Mesendoderm (in vitro differentiated cells): ENCODE measurements around the gene ANKRD26. TPM values are rescaled to one million over a fixed set of nuclear protein-coding genes. Genes with fewer than 3 reads are reported as not detected.

Source experiments
- DNase-seq: peaks from one replicate; pipeline ENCODE4 v3.0.0; 2013
- H2AK5ac ChIP-seq: 2 replicates; pipeline ENCODE4 v1.6.1; 2013; ENCODE audit warnings: low read length, inconsistent platforms
- H2BK120ac ChIP-seq: 2 replicates; pipeline ENCODE4 v1.6.1; 2013; ENCODE audit warnings: low read depth, mild to moderate bottlenecking, low read length, moderate library complexity, mixed read lengths
- H2BK15ac ChIP-seq: replicated peaks from 2 replicates; pipeline ENCODE4 v1.6.1; 2013; ENCODE audit warnings: low read depth, mild to moderate bottlenecking, moderate library complexity
- H2BK5ac ChIP-seq: 2 replicates; pipeline ENCODE4 v1.6.1; 2013; ENCODE audit warnings: low read length, inconsistent platforms
- H3K18ac ChIP-seq: 2 replicates; pipeline ENCODE4 v1.6.1; 2013; ENCODE audit warnings: mild to moderate bottlenecking, low read length, mixed read lengths
- H3K23ac ChIP-seq: one replicate; pipeline ENCODE4 v1.6.1; 2013; ENCODE audit warnings: low read length
- H3K27ac ChIP-seq: 2 replicates; pipeline ENCODE4 v1.5.1; 2013; ENCODE audit warnings: low read depth, mild to moderate bottlenecking, inconsistent platforms, low read length, moderate library complexity
- H3K27me3 ChIP-seq: 2 replicates; pipeline ENCODE4 v1.6.1; 2013; ENCODE audit warnings: low read length, control low read depth, mild to moderate bottlenecking, inconsistent platforms; ENCODE audit not compliant: insufficient read depth, poor library complexity
- H3K36me3 ChIP-seq: 2 replicates; pipeline ENCODE4 v1.6.1; 2013; ENCODE audit warnings: low read length, inconsistent platforms; ENCODE audit not compliant: control insufficient read depth, insufficient read depth
- H3K4ac ChIP-seq: one replicate; pipeline ENCODE4 v1.6.1; 2013; ENCODE audit warnings: low read depth, mild to moderate bottlenecking, low read length, moderate library complexity
- H3K4me1 ChIP-seq: 2 replicates; pipeline ENCODE4 v1.6.1; 2013; ENCODE audit warnings: low read depth, low read length, inconsistent platforms; ENCODE audit not compliant: control insufficient read depth
- H3K4me2 ChIP-seq: 2 replicates; pipeline ENCODE4 v1.6.1; 2013; ENCODE audit warnings: low read length
- H3K4me3 ChIP-seq: 2 replicates; pipeline ENCODE4 v1.5.1; 2013; ENCODE audit warnings: mild to moderate bottlenecking, low read length
- H3K56ac ChIP-seq: one replicate; pipeline ENCODE4 v1.6.1; 2013; ENCODE audit warnings: low read length
- H3K79me1 ChIP-seq: 2 replicates; pipeline ENCODE4 v1.6.1; 2013; ENCODE audit warnings: low read length, inconsistent platforms
- H3K79me2 ChIP-seq: 2 replicates; pipeline ENCODE4 v1.6.1; 2013; ENCODE audit warnings: mild to moderate bottlenecking, low read length; ENCODE audit not compliant: control insufficient read depth, insufficient read depth
- H3K9ac ChIP-seq: 2 replicates; pipeline ENCODE4 v1.6.1; 2013; ENCODE audit warnings: low read length, inconsistent platforms
- H4K5ac ChIP-seq: one replicate; pipeline ENCODE4 v1.6.1; 2013; ENCODE audit warnings: low read length
- H4K8ac ChIP-seq: one replicate; pipeline ENCODE4 v1.6.1; 2013; ENCODE audit warnings: low read depth, mild to moderate bottlenecking, control low read depth, low read length, moderate library complexity
- WGBS: extraction: QIAGEN DNeasy Blood & Tissue Kit; methylation state at CpG from one replicate; pipeline ENCODE4 v1.1.7; 2013; ENCODE audit warnings: low lambda C conversion rate, missing lambda C conversion rate; ENCODE audit not compliant: insufficient coverage; ENCODE audit errors: extremely low coverage; 5-methylcytosine and 5-hydroxymethylcytosine counted together
- small RNA-seq: library from polyadenylated mRNA; stranded (forward); fragments of <200 nt; extraction: miRNeasy Mini kit (QIAGEN cat#:217004); gene quantifications from one replicate; pipeline ENCODE3, GENCODE V24; 2013; ENCODE audit not compliant: insufficient read depth

Gene ANKRD26

DNA sequence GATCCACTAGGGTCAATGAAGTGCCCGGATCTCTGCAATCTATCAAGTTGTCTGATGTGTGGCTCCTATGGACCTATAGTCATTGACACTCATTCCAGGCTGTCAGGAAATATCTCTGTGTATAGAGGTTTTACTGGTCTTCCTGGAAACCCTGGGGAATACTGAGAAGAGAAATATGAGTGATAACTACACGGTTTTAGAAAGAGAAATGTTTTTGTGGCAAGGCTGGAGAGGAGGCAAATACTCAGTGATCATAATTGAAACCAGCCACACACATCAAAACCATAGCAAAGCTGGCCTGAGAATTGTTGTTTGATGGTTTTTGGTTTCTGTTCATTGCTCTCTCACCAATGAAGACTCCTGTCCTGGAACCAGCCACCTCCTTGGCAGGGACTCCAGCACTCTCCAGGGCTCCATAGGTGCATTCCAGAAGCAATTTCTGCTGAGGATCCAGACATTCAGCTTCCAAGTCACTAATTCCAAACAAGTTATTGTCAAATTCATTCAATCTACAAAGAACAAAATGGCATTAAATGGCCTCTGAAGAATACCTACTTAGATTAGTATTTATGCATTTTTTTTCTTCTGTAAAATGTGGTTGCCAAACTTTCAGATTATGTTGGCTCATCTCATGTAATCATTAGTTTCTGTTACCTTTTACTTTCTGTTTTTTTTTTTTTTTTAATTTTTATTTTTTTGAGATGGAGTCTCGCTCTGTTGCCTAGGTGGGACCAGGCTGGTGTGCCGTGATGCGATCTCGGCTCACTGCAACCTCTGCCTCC, 131.0 kb downstream of the ANKRD26 start:
- H3K9ac ChIP-seq, result no peak overlapping the region
- H3K79me1 ChIP-seq, result no peaks in the 10 kb centered on the region
- H3K27ac ChIP-seq, result no peak overlapping the region
- DNase-seq, result no peak
- no peaks in the 10 kb centered on the region for H3K36me3 ChIP-seq
- H3K27me3 ChIP-seq, result no peaks in the 10 kb centered on the region
- H3K79me2 ChIP-seq, result no peaks in the 10 kb centered on the region
- H4K8ac ChIP-seq, result no peak overlapping the region
- no peak overlapping the region for H3K4me3 ChIP-seq
- H3K23ac ChIP-seq, result no peak overlapping the region
- no peak overlapping the region for H2BK5ac ChIP-seq
- H3K4me2 ChIP-seq, result no peak overlapping the region
- no CpG with 5 or more reads among the region's 6 CpGs for WGBS
- H3K4ac ChIP-seq, result no peak overlapping the region
- H3K56ac ChIP-seq, result no peak overlapping the region
- H2BK120ac ChIP-seq, result no peak overlapping the region
- no peak overlapping the region for H3K18ac ChIP-seq
- H2BK15ac ChIP-seq, result no peak overlapping the region
- H3K4me1 ChIP-seq, result no peaks in the 10 kb centered on the region
- H4K5ac ChIP-seq, result no peak overlapping the region
- H2AK5ac ChIP-seq, result no peak overlapping the region

GRCh38 chr10:26962835-26963234, 137.5 kb downstream of the ANKRD26 start:
- H4K8ac ChIP-seq, result no peak overlapping the region
- no peak overlapping the region for H4K5ac ChIP-seq
- WGBS, result no CpG with 5 or more reads among the region's 3 CpGs
- H3K23ac ChIP-seq, result no peak overlapping the region
- H3K79me2 ChIP-seq, result no peaks in the 10 kb centered on the region
- H3K27me3 ChIP-seq, result no peaks in the 10 kb centered on the region
- H3K36me3 ChIP-seq, result no peaks in the 10 kb centered on the region
- H3K56ac ChIP-seq, result no peak overlapping the region
- H3K4me1 ChIP-seq, result no peaks in the 10 kb centered on the region
- no peak overlapping the region for H3K4ac ChIP-seq
- H3K4me3 ChIP-seq, result no peak overlapping the region
- no peak overlapping the region for H3K9ac ChIP-seq
- H2BK5ac ChIP-seq, result no peak overlapping the region
- no peak overlapping the region for H3K27ac ChIP-seq
- H2AK5ac ChIP-seq, result no peak overlapping the region
- no peak overlapping the region for H3K4me2 ChIP-seq
- H2BK15ac ChIP-seq, result no peak overlapping the region
- no peaks in the 10 kb centered on the region for H3K79me1 ChIP-seq
- DNase-seq, result no peak
- no peak overlapping the region for H3K18ac ChIP-seq
- H2BK120ac ChIP-seq, result no peak overlapping the region

DNA sequence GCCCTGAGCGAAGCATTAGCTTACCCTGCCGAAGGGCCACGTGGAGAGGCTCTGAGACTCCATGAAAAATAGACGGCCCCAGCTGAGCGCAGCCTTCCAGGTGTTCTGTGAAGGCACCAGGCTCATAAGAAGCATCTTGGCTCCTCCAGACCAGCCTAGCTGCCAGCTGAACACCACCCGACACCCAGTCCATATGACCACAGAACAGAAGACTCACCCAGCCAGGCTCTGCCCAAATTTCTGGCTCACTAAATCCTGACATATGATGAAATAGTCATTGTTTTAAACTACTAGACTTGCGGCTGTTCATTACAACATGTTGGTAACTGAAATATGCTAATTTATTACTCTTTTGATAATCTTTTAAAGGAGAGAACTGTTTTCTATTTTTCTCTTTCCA, 140.0 kb downstream of the ANKRD26 start:
- no peaks in the 10 kb centered on the region for H3K27me3 ChIP-seq
- no peaks in the 10 kb centered on the region for H3K79me1 ChIP-seq
- no peak overlapping the region for H2BK15ac ChIP-seq
- H3K9ac ChIP-seq, result no peak overlapping the region
- no peak overlapping the region for H2BK120ac ChIP-seq
- H3K79me2 ChIP-seq, result no peaks in the 10 kb centered on the region
- H3K4me2 ChIP-seq, result no peak overlapping the region
- no CpG with 5 or more reads among the region's 7 CpGs for WGBS
- H3K27ac ChIP-seq, result no peak overlapping the region
- H2AK5ac ChIP-seq, result no peak overlapping the region
- no peak overlapping the region for H3K4me3 ChIP-seq
- H3K18ac ChIP-seq, result no peak overlapping the region
- H3K56ac ChIP-seq, result no peak overlapping the region
- no peak overlapping the region for H2BK5ac ChIP-seq
- no peaks in the 10 kb centered on the region for H3K4me1 ChIP-seq
- H4K8ac ChIP-seq, result no peak overlapping the region
- no peak overlapping the region for H3K4ac ChIP-seq
- H3K36me3 ChIP-seq, result no peaks in the 10 kb centered on the region
- no peak overlapping the region for H3K23ac ChIP-seq
- H4K5ac ChIP-seq, result no peak overlapping the region
- no peak for DNase-seq

GRCh38 chr10:26959841-26960240, 140.5 kb downstream of the ANKRD26 start:
- Histone ChIP-seq H4K5ac (no peak overlapping the region), H3K79me2 (no peaks in the 10 kb centered on the region), H3K23ac (no peak overlapping the region), H4K8ac (no peak overlapping the region), H3K4me3 (no peak overlapping the region), H2BK120ac (no peak overlapping the region), H2BK15ac (no peak overlapping the region), H3K4me2 (no peak overlapping the region), H2AK5ac (no peak overlapping the region), H3K56ac (no peak overlapping the region), H3K4me1 (no peaks in the 10 kb centered on the region), H3K9ac (no peak overlapping the region), H2BK5ac (no peak overlapping the region), H3K79me1 (no peaks in the 10 kb centered on the region), H3K36me3 (no peaks in the 10 kb centered on the region), H3K18ac (no peak overlapping the region), H3K27ac (no peak overlapping the region), H3K27me3 (no peaks in the 10 kb centered on the region), H3K4ac (no peak overlapping the region)
- WGBS, result no CpG with 5 or more reads among the region's 6 CpGs
- no peak for DNase-seq

Small RNA genes within 50 kb of the gene (small RNA-seq; reads per million reads assigned to genes)
- gene RNU6-490P, result not detected
